HEK293 (cell line): ENCODE results near the gene RBMY1D.

Experiments
- CTCF ChIA-PET: fragments of 350-600 bp; formaldehyde crosslinking; extraction: SDS; loops from one replicate; lab custom pipeline; 2021; ENCODE audit warnings: antibody characterized with exemption; lab: Yijun Ruan, JAX
- POLR2A ChIA-PET: fragments of 300-600 bp; formaldehyde crosslinking; extraction: SDS; loops from one replicate; lab custom pipeline; 2020; ENCODE audit warnings: antibody characterized with exemption, inconsistent platforms; lab: Yijun Ruan, JAX
- H3K27ac ChIP-seq: fragments of 200-500 bp; sonication (Bioruptor generic); 2 replicates; pipeline ENCODE4 v1.5.1; 2014; ENCODE audit warnings: low read depth, low read length, control low read depth, inconsistent platforms; ENCODE audit errors: extremely low read depth
- H3K36me3 ChIP-seq, 2 experiments: fragments of 200-500 bp in 1 of 2; sonication (Bioruptor generic) in 1 of 2; 1 replicate in 1 of 2; 2 replicates in 1 of 2; pipeline ENCODE4 v1.5.1; 2014 to 2017; ENCODE audit warnings: inconsistent platforms in 2 of 2, low read length in 2 of 2; ENCODE audit not compliant: control insufficient read depth in 2 of 2, insufficient read depth in 1 of 2
- H3K4me1 ChIP-seq: fragments of 200-500 bp; sonication (Bioruptor generic); 2 replicates; pipeline ENCODE4 v1.5.1; 2014; ENCODE audit warnings: mild to moderate bottlenecking, low read length, inconsistent platforms; ENCODE audit not compliant: control insufficient read depth, insufficient read depth
- H3K4me3 ChIP-seq: 2 replicates; pipeline ENCODE4 v1.5.1; 2011; ENCODE audit warnings: low read depth, mild to moderate bottlenecking, control low read depth, low read length, moderate library complexity
- H3K9me3 ChIP-seq: fragments of 200-500 bp; sonication (Bioruptor generic); 2 replicates; pipeline ENCODE4 v1.5.1; 2014; ENCODE audit warnings: low read depth, low read length, inconsistent platforms; ENCODE audit not compliant: control insufficient read depth, insufficient read depth
- EGR2 ChIP-seq: fragments of 450-650 bp; formaldehyde crosslinking; IDR thresholded peaks from 2 replicates; pipeline ENCODE4 v1.5.1; 2016; ENCODE audit warnings: low read depth, missing biosample characterization, missing genetic modification characterization
- IKZF3 ChIP-seq: fragments of 450-650 bp; IDR thresholded peaks from 2 replicates; pipeline ENCODE4 v1.5.0; 2018; ENCODE audit warnings: missing biosample characterization, mild to moderate bottlenecking, missing genetic modification characterization, moderate library complexity
- KLF8 ChIP-seq: fragments of 450-650 bp; formaldehyde crosslinking; IDR thresholded peaks from 2 replicates; pipeline ENCODE4 v1.5.1; 2016; ENCODE audit warnings: missing biosample characterization, missing genetic modification characterization
- MYNN ChIP-seq: fragments of 450-650 bp; formaldehyde crosslinking; IDR thresholded peaks from 2 replicates; pipeline ENCODE4 v1.5.1; 2016; ENCODE audit warnings: missing biosample characterization, missing genetic modification characterization, borderline replicate concordance
- SCRT2 ChIP-seq: fragments of 450-650 bp; formaldehyde crosslinking; IDR thresholded peaks from 2 replicates; pipeline ENCODE4 v1.5.1; 2016; ENCODE audit warnings: missing biosample characterization, missing genetic modification characterization
- SP7 ChIP-seq: fragments of 450-650 bp; formaldehyde crosslinking; IDR thresholded peaks from 2 replicates; pipeline ENCODE4 v1.5.1; 2016; ENCODE audit warnings: missing biosample characterization, missing genetic modification characterization
- YY1 ChIP-seq: fragments of 450-650 bp; formaldehyde crosslinking; IDR thresholded peaks from 2 replicates; pipeline ENCODE4 v1.5.1; 2018; ENCODE audit warnings: missing biosample characterization, missing genetic modification characterization
- ZBTB20 ChIP-seq: fragments of 450-650 bp; formaldehyde crosslinking; IDR thresholded peaks from 2 replicates; pipeline ENCODE4 v1.5.1; 2016; ENCODE audit warnings: missing biosample characterization, missing genetic modification characterization
- ZFHX2 ChIP-seq: fragments of 450-650 bp; formaldehyde crosslinking; conservative IDR thresholded peaks from 2 replicates; pipeline ENCODE4 v1.5.1; 2016; ENCODE audit warnings: missing biosample characterization, missing genetic modification characterization
- ZIC2 ChIP-seq: fragments of 450-650 bp; formaldehyde crosslinking; IDR thresholded peaks from 2 replicates; pipeline ENCODE4 v1.5.1; 2016; ENCODE audit warnings: missing biosample characterization, missing genetic modification characterization
- ZNF132 ChIP-seq: fragments of 450-650 bp; formaldehyde crosslinking; IDR thresholded peaks from 2 replicates; pipeline ENCODE4 v1.5.1; 2017; ENCODE audit warnings: missing biosample characterization, missing genetic modification characterization, borderline replicate concordance
- ZNF138 ChIP-seq: fragments of 450-650 bp; formaldehyde crosslinking; IDR thresholded peaks from 2 replicates; pipeline ENCODE4 v1.5.1; 2016; ENCODE audit warnings: missing biosample characterization, missing genetic modification characterization, borderline replicate concordance
- ZNF174 ChIP-seq: fragments of 450-650 bp; formaldehyde crosslinking; IDR thresholded peaks from 2 replicates; pipeline ENCODE4 v1.5.0; 2017; ENCODE audit warnings: missing biosample characterization, mild to moderate bottlenecking, missing genetic modification characterization
- ZNF324 ChIP-seq: fragments of 450-650 bp; formaldehyde crosslinking; IDR thresholded peaks from 2 replicates; pipeline ENCODE4 v1.5.1; 2016; ENCODE audit warnings: missing biosample characterization, missing genetic modification characterization
- ZNF354C ChIP-seq: fragments of 450-650 bp; formaldehyde crosslinking; IDR thresholded peaks from 2 replicates; pipeline ENCODE4 v1.5.1; 2016; ENCODE audit warnings: missing biosample characterization, missing genetic modification characterization, low read depth, borderline replicate concordance
- ZNF561 ChIP-seq: fragments of 450-650 bp; IDR thresholded peaks from 2 replicates; pipeline ENCODE4 v1.5.1; 2018; ENCODE audit warnings: missing biosample characterization, missing genetic modification characterization, borderline replicate concordance
- ZNF654 ChIP-seq: fragments of 450-650 bp; formaldehyde crosslinking; IDR thresholded peaks from 2 replicates; pipeline ENCODE4 v1.5.1; 2016; ENCODE audit warnings: low read depth, missing biosample characterization, missing genetic modification characterization
- TF ChIP-seq, protein P1 (sequence below): sonication (generic); formaldehyde crosslinking; IDR thresholded peaks from 2 replicates; pipeline ENCODE4 v1.8.1; 2022; ENCODE audit warnings: mild to moderate bottlenecking, moderate library complexity, missing genetic modification reagents
- TF ChIP-seq, protein P2 (sequence below): fragments of 450-650 bp; formaldehyde crosslinking; IDR thresholded peaks from 2 replicates; pipeline ENCODE4 v1.5.1; 2016; ENCODE audit warnings: missing biosample characterization, missing genetic modification characterization
- TF ChIP-seq, protein P3 (sequence below): fragments of 450-650 bp; formaldehyde crosslinking; IDR thresholded peaks from 2 replicates; pipeline ENCODE4 v1.5.1; 2016; ENCODE audit warnings: missing biosample characterization, missing genetic modification characterization
- TF ChIP-seq, protein P4 (sequence below): fragments of 450-650 bp; formaldehyde crosslinking; IDR thresholded peaks from 2 replicates; pipeline ENCODE4 v1.5.1; 2017; ENCODE audit warnings: missing biosample characterization, mild to moderate bottlenecking, missing genetic modification characterization, moderate library complexity

The RBMY1D gene

DNA sequence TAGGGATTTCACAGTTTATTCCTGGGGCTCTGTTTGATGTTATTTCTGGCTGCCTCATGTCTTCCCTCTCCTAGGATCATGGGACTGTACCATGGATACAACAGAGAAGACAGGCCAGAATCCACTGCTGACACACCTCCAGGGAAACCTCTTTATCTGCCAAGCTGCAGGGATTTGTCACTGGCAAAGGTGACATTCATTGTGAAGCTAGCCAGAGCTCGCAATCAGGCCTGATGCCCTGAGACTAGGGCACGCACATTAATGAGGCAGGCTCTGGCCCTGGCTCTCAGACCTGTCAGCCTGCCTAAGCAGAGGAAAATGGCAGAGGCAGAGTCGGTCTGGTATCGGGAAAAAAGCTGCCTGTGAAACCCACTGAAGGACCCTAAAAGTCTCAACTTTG is 52.2 kb downstream of the RBMY1D start:
- CTCF ChIA-PET = no interaction called here
- Histone ChIP-seq H3K36me3 (no peaks in the 10 kb centered on the region), H3K4me3 (no peak overlapping the region)
- POLR2A ChIA-PET = no interaction called here
- TF ChIP-seq YY1 (tag by site-specific recombination) (no peak), ZNF324 (tag by site-specific recombination) (no peak), ZBTB20 (no peak), ZNF132 (no peak)
- TF ChIP-seq, all 188 proteins: peak for 0
- Histone ChIP-seq H3K9me3 (no peaks in the 10 kb centered on the region), H3K27ac (no peak overlapping the region), H3K4me1 (no peaks in the 10 kb centered on the region)

DNA sequence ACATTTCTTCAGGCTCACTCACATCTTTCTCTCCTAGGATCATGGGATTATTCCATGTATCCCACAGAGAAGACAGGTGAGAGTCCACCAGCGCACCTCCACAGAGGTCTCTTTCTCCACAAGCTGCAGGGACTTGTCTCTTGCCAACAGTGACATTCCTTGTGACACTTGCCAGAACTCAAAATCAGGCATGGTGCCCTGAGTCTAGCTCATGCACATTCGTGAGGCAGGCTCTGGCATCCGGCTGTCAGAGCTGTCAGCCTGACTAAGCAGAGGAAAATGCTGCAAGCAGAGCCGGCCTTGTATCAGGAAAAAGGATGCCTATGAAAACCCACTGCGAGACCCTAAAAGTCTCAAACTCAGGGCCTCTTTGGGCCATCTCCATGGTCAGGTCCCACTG is 54.8 kb downstream of the RBMY1D start:
- Histone ChIP-seq H3K4me3 (no peak overlapping the region), H3K4me1 (no peaks in the 10 kb centered on the region), H3K9me3 (no peaks in the 10 kb centered on the region), H3K27ac (no peak overlapping the region), H3K36me3 (no peaks in the 10 kb centered on the region)
- ChIA-PET POLR2A (no interaction called here), CTCF (no interaction called here)
- TF ChIP-seq ZFHX2 (tag by site-specific recombination) (no peak), SCRT2 (tag by site-specific recombination) (no peak), ZNF138 (tag by site-specific recombination) (no peak), ZNF174 (tag by site-specific recombination) (no peak), MYNN (tag by site-specific recombination) (no peak), ZNF561 (tag by site-specific recombination) (no peak), ZIC2 (tag by site-specific recombination) (no peak), SP7 (tag by site-specific recombination) (no peak), ZNF354C (tag by site-specific recombination) (no peak), IKZF3 (no peak), KLF8 (tag by site-specific recombination) (no peak), ZNF654 (no peak), EGR2 (no peak)
- TF ChIP-seq, protein P1, sequence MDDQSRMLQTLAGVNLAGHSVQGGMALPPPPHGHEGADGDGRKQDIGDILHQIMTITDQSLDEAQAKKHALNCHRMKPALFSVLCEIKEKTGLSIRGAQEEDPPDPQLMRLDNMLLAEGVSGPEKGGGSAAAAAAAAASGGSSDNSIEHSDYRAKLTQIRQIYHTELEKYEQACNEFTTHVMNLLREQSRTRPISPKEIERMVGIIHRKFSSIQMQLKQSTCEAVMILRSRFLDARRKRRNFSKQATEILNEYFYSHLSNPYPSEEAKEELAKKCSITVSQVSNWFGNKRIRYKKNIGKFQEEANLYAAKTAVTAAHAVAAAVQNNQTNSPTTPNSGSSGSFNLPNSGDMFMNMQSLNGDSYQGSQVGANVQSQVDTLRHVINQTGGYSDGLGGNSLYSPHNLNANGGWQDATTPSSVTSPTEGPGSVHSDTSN (CRISPR knock-in tag) = no peak
- TF ChIP-seq, protein P2, sequence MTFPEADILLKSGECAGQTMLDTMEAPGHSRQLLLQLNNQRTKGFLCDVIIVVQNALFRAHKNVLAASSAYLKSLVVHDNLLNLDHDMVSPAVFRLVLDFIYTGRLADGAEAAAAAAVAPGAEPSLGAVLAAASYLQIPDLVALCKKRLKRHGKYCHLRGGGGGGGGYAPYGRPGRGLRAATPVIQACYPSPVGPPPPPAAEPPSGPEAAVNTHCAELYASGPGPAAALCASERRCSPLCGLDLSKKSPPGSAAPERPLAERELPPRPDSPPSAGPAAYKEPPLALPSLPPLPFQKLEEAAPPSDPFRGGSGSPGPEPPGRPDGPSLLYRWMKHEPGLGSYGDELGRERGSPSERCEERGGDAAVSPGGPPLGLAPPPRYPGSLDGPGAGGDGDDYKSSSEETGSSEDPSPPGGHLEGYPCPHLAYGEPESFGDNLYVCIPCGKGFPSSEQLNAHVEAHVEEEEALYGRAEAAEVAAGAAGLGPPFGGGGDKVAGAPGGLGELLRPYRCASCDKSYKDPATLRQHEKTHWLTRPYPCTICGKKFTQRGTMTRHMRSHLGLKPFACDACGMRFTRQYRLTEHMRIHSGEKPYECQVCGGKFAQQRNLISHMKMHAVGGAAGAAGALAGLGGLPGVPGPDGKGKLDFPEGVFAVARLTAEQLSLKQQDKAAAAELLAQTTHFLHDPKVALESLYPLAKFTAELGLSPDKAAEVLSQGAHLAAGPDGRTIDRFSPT = no peak
- TF ChIP-seq, protein P3, sequence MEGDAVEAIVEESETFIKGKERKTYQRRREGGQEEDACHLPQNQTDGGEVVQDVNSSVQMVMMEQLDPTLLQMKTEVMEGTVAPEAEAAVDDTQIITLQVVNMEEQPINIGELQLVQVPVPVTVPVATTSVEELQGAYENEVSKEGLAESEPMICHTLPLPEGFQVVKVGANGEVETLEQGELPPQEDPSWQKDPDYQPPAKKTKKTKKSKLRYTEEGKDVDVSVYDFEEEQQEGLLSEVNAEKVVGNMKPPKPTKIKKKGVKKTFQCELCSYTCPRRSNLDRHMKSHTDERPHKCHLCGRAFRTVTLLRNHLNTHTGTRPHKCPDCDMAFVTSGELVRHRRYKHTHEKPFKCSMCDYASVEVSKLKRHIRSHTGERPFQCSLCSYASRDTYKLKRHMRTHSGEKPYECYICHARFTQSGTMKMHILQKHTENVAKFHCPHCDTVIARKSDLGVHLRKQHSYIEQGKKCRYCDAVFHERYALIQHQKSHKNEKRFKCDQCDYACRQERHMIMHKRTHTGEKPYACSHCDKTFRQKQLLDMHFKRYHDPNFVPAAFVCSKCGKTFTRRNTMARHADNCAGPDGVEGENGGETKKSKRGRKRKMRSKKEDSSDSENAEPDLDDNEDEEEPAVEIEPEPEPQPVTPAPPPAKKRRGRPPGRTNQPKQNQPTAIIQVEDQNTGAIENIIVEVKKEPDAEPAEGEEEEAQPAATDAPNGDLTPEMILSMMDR (tag by site-specific recombination) = no peak
- TF ChIP-seq, protein P4, sequence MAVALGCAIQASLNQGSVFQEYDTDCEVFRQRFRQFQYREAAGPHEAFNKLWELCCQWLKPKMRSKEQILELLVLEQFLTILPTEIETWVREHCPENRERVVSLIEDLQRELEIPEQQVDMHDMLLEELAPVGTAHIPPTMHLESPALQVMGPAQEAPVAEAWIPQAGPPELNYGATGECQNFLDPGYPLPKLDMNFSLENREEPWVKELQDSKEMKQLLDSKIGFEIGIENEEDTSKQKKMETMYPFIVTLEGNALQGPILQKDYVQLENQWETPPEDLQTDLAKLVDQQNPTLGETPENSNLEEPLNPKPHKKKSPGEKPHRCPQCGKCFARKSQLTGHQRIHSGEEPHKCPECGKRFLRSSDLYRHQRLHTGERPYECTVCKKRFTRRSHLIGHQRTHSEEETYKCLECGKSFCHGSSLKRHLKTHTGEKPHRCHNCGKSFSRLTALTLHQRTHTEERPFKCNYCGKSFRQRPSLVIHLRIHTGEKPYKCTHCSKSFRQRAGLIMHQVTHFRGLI (tag by site-specific recombination) = no peak
